MV-4-11 (cell line): ENCODE data around the gene ASB2.
A peak's percentile ranks its signal among the peaks of the same experiment; 100 is the strongest.

Source experiments
- DNase-seq: peaks from one replicate; lab custom pipeline; 2025; lab: John Stamatoyannopoulos, UW

Gene ASB2

GRCh38 chr14:93929048-93929535, 47.3 kb downstream of the ASB2 start:
- no peak for DNase-seq

GRCh38 chr14:93928184-93929047, 48.0 kb downstream of the ASB2 start:
- DNase-seq, result no peak

- DNase-seq, result no peak
Observed at GRCh38 chr14:93927800-93928145, 48.6 kb downstream of the ASB2 start.

GRCh38 chr14:93926873-93927799, 49.2 kb downstream of the ASB2 start, which contains the start of gene FAM181A:
Gene FAM181A (plus strand): TSS chr14:93927344. CDS start chr14:93928286, 942 bp downstream.
- DNase-seq, result no peak

- DNase-seq, result no peak
Observed at GRCh38 chr14:93926245-93926872, 50.0 kb downstream of the ASB2 start.

- DNase-seq, result no peak
Observed at GRCh38 chr14:93925374-93925895, 50.9 kb downstream of the ASB2 start.

GRCh38 chr14:93924592-93925355, 51.6 kb downstream of the ASB2 start:
- DNase-seq, result no peak

GRCh38 chr14:93923626-93924025, 52.7 kb downstream of the ASB2 start:
- no peak for DNase-seq

- no peak for DNase-seq
Observed at GRCh38 chr14:93921001-93921806, 55.2 kb downstream of the ASB2 start.

GRCh38 chr14:93917141-93917540, 59.2 kb downstream of the ASB2 start:
- no peak for DNase-seq

- DNase-seq, result no peak
Observed at GRCh38 chr14:93916498-93916897, 59.9 kb downstream of the ASB2 start.

GRCh38 chr14:93915800-93916199, 60.6 kb downstream of the ASB2 start:
- no peak for DNase-seq

- no peak for DNase-seq
Observed at GRCh38 chr14:93915070-93915705, 61.2 kb downstream of the ASB2 start.

GRCh38 chr14:93914278-93914677, 62.1 kb downstream of the ASB2 start:
- DNase-seq, result peak; percentile 59

- no peak for DNase-seq
Observed at GRCh38 chr14:93912782-93913181, 63.6 kb downstream of the ASB2 start.

- DNase-seq, result no peak
Observed at GRCh38 chr14:93911975-93912615, 64.3 kb downstream of the ASB2 start.

GRCh38 chr14:93909429-93910128, 66.8 kb downstream of the ASB2 start:
- DNase-seq, result no peak
